ENCODE results near the gene ONECUT3. TPM values are rescaled to one million over a fixed set of nuclear protein-coding genes. Genes with fewer than 3 reads are reported as not detected.

Gene ONECUT3
- total RNA-seq, 1 experiment from 2014 or later = 0.02 TPM

DNA sequence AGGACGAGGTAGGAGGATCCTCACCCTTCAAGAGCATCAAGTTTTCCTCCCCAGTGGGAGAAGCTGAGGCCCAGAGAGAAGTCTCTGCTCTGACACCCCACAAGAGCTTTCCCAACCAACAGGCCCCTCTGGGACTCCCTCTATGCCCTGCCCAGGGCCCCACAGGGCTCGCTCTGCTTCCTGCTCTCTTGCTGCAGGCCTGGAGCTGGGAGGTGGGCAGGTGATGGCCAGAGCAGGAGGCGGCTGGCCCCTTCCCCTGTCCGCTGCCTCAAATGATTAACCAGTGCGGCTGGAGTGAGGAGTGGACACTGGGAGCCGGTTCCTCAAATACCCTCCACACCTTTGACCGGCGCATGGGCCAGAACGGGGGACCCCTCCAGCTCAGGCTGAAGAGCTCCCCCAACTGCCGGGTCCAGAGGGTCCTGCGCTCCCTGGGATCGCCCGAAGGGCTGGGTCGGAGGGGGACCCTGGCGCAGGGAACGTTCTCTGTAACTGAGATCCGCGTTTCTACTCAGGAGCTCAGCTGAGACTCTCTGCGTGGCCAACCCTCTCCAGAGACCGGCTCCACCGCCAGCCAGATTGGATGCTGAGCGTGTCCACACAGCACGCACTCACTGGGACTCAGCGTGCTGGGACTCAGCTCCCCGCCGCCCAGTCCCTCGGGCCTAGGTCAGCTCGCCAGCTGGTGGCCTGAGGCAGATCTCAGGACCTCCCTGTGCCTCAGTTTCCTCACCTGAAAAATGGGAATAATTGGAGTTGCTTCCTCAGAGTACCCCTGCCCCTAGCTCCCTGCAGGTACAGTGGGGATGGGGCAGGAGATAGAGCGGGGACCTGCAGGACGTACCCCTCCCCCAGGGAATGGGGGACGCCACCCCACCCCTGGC, 6.7 kb upstream of the ONECUT3 start:
- intact Hi-C loops (cut with micrococcal nuclease) = no loop called here
- H3K27ac Mint-ChIP-seq (ENCODE audit: low read depth, unreplicated experiment) = peak overlapping the region; percentile 90
- peak; percentile 84 for DNase-seq (ENCODE audit: unreplicated experiment)
- H3K27me3 Mint-ChIP-seq (ENCODE audit: insufficient read depth, unreplicated experiment) = peaks cover 10% of the 10 kb centered on the region
- H3K4me3 Mint-ChIP-seq (ENCODE audit: unreplicated experiment) = peak overlapping the region; percentile 81
- no TSS peak for BruUV-seq (replicated peaks)
- ChIA-PET POLR2A (interaction anchor here (0.8 to 5.1 kb wide), 17 partner anchors 10 to 494 kb away, joined by 3 to 23 read pairs (median 3); partner anchors contain the start of genes MBD3, TCF3 and UQCR11), CTCF (interaction anchor here (0.5 to 1.7 kb wide), 10 partner anchors 9 to 302 kb away, joined by 3 to 11 read pairs (median 3); no protein-coding TSS in a partner anchor)
- H3K4me1 Mint-ChIP-seq (ENCODE audit: insufficient read depth, unreplicated experiment) = no peaks in the 10 kb centered on the region
- H3K36me3 Mint-ChIP-seq (ENCODE audit: insufficient read depth, unreplicated experiment) = no peaks in the 10 kb centered on the region
- TF ChIP-seq, protein P1, sequence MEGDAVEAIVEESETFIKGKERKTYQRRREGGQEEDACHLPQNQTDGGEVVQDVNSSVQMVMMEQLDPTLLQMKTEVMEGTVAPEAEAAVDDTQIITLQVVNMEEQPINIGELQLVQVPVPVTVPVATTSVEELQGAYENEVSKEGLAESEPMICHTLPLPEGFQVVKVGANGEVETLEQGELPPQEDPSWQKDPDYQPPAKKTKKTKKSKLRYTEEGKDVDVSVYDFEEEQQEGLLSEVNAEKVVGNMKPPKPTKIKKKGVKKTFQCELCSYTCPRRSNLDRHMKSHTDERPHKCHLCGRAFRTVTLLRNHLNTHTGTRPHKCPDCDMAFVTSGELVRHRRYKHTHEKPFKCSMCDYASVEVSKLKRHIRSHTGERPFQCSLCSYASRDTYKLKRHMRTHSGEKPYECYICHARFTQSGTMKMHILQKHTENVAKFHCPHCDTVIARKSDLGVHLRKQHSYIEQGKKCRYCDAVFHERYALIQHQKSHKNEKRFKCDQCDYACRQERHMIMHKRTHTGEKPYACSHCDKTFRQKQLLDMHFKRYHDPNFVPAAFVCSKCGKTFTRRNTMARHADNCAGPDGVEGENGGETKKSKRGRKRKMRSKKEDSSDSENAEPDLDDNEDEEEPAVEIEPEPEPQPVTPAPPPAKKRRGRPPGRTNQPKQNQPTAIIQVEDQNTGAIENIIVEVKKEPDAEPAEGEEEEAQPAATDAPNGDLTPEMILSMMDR (IDR thresholded peaks at IDR 0.05; ENCODE audit: unreplicated experiment) = no peak
- H3K9me3 Mint-ChIP-seq (ENCODE audit: unreplicated experiment) = no peaks in the 10 kb centered on the region

DNA sequence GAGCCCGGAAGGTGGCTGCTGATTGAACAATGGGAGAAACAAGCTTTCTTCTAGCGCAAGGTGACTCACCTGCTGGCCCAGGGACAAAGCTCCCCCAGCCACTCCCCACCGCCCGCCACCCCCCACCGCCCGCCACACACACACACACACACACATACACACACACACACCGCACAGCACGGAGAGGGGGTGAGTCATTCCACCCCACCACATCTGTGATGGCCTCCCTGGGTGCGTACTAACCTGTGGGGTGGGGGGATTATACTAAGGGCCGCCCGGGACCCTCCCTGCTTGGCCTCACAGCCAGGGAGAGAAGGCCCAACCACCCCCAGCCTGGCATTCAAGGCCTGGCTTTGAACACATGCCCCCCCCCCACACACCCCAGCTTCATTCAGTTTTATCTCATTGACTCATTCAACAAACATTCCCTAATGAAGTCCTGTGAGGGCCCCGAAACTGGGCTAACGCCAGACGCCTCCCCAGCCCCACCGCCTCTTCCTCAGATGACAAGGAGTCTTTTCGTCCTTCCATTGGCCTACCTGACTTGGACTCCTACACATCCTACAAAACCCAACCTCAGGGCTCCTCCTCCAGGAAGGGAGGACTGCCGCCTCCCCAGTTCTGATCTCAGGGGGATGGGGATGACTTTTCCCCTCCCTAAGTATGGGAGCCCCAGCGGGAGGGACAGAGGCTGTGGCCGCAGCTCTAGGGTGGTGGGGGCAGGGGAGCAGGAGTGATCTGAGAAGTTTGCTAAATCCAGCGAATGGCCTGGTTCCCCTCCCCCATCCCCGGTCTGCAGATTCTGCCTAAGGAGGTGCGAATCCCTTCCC, 5.8 kb upstream of the ONECUT3 start:
- TF ChIP-seq, protein P1 (IDR thresholded peaks at IDR 0.05; ENCODE audit: unreplicated experiment) = no peak
- H3K36me3 Mint-ChIP-seq (ENCODE audit: insufficient read depth, unreplicated experiment) = no peaks in the 10 kb centered on the region
- intact Hi-C loops (cut with micrococcal nuclease) = no loop called here
- ChIA-PET POLR2A (interaction anchor here (0.8 to 5.1 kb wide), 17 partner anchors 11 to 495 kb away, joined by 3 to 23 read pairs (median 3); partner anchors contain the start of genes MBD3, TCF3 and UQCR11), CTCF (interaction anchor here (0.5 to 1.7 kb wide), 8 partner anchors 10 to 77 kb away, joined by 3 to 11 read pairs (median 3); no protein-coding TSS in a partner anchor)
- no TSS peak for BruUV-seq (replicated peaks)
- H3K27ac Mint-ChIP-seq (ENCODE audit: low read depth, unreplicated experiment) = peak overlapping the region; percentile 90
- H3K4me1 Mint-ChIP-seq (ENCODE audit: insufficient read depth, unreplicated experiment) = no peaks in the 10 kb centered on the region
- H3K4me3 Mint-ChIP-seq (ENCODE audit: unreplicated experiment) = peak overlapping the region; percentile 81
- peaks cover 10% of the 10 kb centered on the region for H3K27me3 Mint-ChIP-seq (ENCODE audit: insufficient read depth, unreplicated experiment)
- DNase-seq (ENCODE audit: unreplicated experiment) = peak; percentile 100
- H3K9me3 Mint-ChIP-seq (ENCODE audit: unreplicated experiment) = no peaks in the 10 kb centered on the region

DNA sequence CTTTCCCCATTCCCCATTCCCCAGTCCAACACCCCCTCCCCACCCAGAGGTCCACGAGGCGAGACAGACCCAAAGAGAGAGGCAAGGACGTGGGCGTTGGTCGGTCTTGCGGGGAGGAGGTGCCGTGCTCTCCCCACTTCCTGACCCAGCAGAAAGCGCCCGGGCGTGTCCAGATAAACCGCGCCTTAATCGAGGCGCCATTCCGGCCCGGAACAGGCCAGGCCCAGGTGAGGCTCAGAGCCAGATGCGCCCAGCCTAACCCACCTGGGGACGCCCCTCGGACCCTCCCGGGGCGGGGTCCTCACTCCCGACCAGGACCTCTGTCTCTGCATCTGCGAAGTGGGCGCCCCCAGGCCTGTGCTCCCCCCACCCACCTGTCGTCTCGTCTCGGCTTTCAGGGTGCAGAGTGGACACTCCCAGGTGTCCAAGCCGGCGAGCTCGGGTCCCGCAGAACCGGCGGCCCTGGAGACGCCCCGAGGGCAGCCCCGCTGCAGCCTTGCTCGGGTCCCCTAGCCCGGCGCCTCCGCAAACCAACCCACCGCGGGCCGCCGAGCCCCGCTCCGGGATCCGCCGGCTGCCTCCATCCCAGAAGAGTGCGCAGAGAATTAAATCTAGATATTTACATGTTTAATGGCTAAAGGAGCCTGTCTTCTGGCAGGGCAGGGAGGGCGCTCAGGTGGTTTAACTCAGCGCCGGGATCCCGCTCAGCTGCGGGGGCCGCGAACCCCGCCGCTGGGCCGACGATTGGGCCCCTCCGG, 5.0 kb upstream of the ONECUT3 start:
- TSS peak; percentile 92 for BruUV-seq (replicated peaks)
- TF ChIP-seq, protein P1 (IDR thresholded peaks at IDR 0.05; ENCODE audit: unreplicated experiment) = no peak
- no peak for DNase-seq (ENCODE audit: unreplicated experiment)
- ChIA-PET CTCF (interaction anchor here (0.5 to 1.1 kb wide), 3 partner anchors 20 to 394 kb away, joined by 3 to 4 read pairs (median 3); no protein-coding TSS in a partner anchor), POLR2A (interaction anchor here (0.6 to 5.1 kb wide), 12 partner anchors 13 to 143 kb away, joined by 3 to 23 read pairs (median 4); partner anchors contain the start of genes TCF3 and UQCR11)
- H3K27ac Mint-ChIP-seq (ENCODE audit: low read depth, unreplicated experiment) = peak overlapping the region; percentile 90
- intact Hi-C loops (cut with micrococcal nuclease) = no loop called here
- peaks cover 10% of the 10 kb centered on the region for H3K27me3 Mint-ChIP-seq (ENCODE audit: insufficient read depth, unreplicated experiment)
- H3K4me1 Mint-ChIP-seq (ENCODE audit: insufficient read depth, unreplicated experiment) = no peaks in the 10 kb centered on the region
- H3K36me3 Mint-ChIP-seq (ENCODE audit: insufficient read depth, unreplicated experiment) = no peaks in the 10 kb centered on the region
- peak overlapping the region; percentile 81 for H3K4me3 Mint-ChIP-seq (ENCODE audit: unreplicated experiment)
- no peaks in the 10 kb centered on the region for H3K9me3 Mint-ChIP-seq (ENCODE audit: unreplicated experiment)

Measured in MCF 10A (cell line).